Naive thymus-derived CD4-positive, alpha-beta T cell (primary cell): ENCODE measurements around the gene PIEZO2. TPM values are rescaled to one million over a fixed set of nuclear protein-coding genes. Genes with fewer than 3 reads are reported as not detected.

ENCODE experiments used
- ATAC-seq: fragments of 150-1000 bp; cut with Tn5 transposase; 2 replicates; pipeline ENCODE4 v1.10.0; 2021; ENCODE audit warnings: mild to moderate bottlenecking, moderate library complexity
- CTCF ChIA-PET: fragments of 350-600 bp; sonication (Branson Sonifier 250); formaldehyde crosslinking; loops from one replicate; lab custom pipeline; 2021; ENCODE audit warnings: antibody characterized with exemption; lab: Charles Lee
- POLR2A ChIA-PET: fragments of 350-600 bp; sonication (Branson Sonifier 250); formaldehyde crosslinking; loops from one replicate; lab custom pipeline; 2021; ENCODE audit warnings: antibody characterized with exemption, inconsistent platforms; lab: Charles Lee
- DNase-seq, 9 donors: peaks; one replicate each; pipeline versions ENCODE4 v3.0.0 to v3.0.0-alpha.2; 2020 to 2022; ENCODE audit warnings: mixed read lengths in 1 of 9
- H3K27ac ChIP-seq: one replicate; pipeline ENCODE4 v1.7.0; 2013; ENCODE audit warnings: mild to moderate bottlenecking, low read depth, low read length, moderate library complexity
- H3K27me3 ChIP-seq, 2 donors: one replicate each; pipeline ENCODE4 v1.7.0; 2013; ENCODE audit warnings: low read length in 2 of 2, mild to moderate bottlenecking in 2 of 2, moderate library complexity in 2 of 2; ENCODE audit not compliant: control insufficient read depth in 2 of 2, insufficient read depth in 2 of 2
- H3K36me3 ChIP-seq, 3 experiments: 1 replicate in 2 of 3; 2 replicates in 1 of 3; pipeline ENCODE4 v1.7.0; 2013; ENCODE audit warnings: low read length in 3 of 3, mild to moderate bottlenecking in 3 of 3, moderate library complexity in 1 of 3; ENCODE audit not compliant: insufficient read depth in 3 of 3, control insufficient read depth in 2 of 3
- H3K4me1 ChIP-seq, 2 donors: one replicate each; pipeline ENCODE4 v1.7.0; 2013; ENCODE audit warnings: low read length in 2 of 2, mild to moderate bottlenecking in 2 of 2, moderate library complexity in 1 of 2; ENCODE audit not compliant: control insufficient read depth in 2 of 2, insufficient read depth in 2 of 2
- H3K4me3 ChIP-seq: 2 replicates; pipeline ENCODE4 v1.7.0; 2013; ENCODE audit warnings: mild to moderate bottlenecking, low read length
- H3K9me3 ChIP-seq, 3 experiments: 1 replicate in 2 of 3; 2 replicates in 1 of 3; pipeline ENCODE4 v1.7.0; 2013; ENCODE audit warnings: low read length in 3 of 3; ENCODE audit not compliant: control insufficient read depth in 2 of 3
- H3K27ac Mint-ChIP-seq, 9 donors: one replicate each; pipeline ENCODE4 v1.8.0; 2020 to 2022; ENCODE audit warnings: mixed read lengths in 9 of 9, mild to moderate bottlenecking in 8 of 9, moderate library complexity in 5 of 9, inconsistent platforms in 2 of 9
- H3K27me3 Mint-ChIP-seq, 5 donors: one replicate each; pipeline ENCODE4 v1.8.0; 2021 to 2022; ENCODE audit warnings: mixed read lengths in 5 of 5, mild to moderate bottlenecking in 1 of 5
- H3K36me3 Mint-ChIP-seq, 5 donors: one replicate each; pipeline ENCODE4 v1.8.0; 2020 to 2022; ENCODE audit warnings: mixed read lengths in 5 of 5, mild to moderate bottlenecking in 3 of 5, inconsistent platforms in 1 of 5
- H3K4me1 Mint-ChIP-seq, 7 donors: one replicate each; pipeline ENCODE4 v1.8.0; 2020 to 2022; ENCODE audit warnings: mixed read lengths in 7 of 7, mild to moderate bottlenecking in 3 of 7, inconsistent platforms in 1 of 7
- H3K4me3 Mint-ChIP-seq, 10 donors: one replicate each; pipeline ENCODE4 v1.8.0; 2020 to 2022; ENCODE audit warnings: mild to moderate bottlenecking in 10 of 10, mixed read lengths in 10 of 10, moderate library complexity in 6 of 10, inconsistent platforms in 2 of 10
- H3K9me3 Mint-ChIP-seq, 11 donors: one replicate each; pipeline ENCODE4 v1.8.0; 2020 to 2022; ENCODE audit warnings: mixed read lengths in 11 of 11, mild to moderate bottlenecking in 4 of 11, inconsistent platforms in 1 of 11, moderate library complexity in 1 of 11
- intact Hi-C, 2 donors: fragments of 100-400 bp; cut with micrococcal nuclease; formaldehyde crosslinking; loops; one replicate each; pipeline ENCODE4 v1.15.1; 2023
- polyA plus RNA-seq, 2 donors: library from polyadenylated mRNA; unstranded; fragments of 300-500 nt; fragmentation: Illumina TruSeq; gene quantifications; one replicate each; pipeline ENCODE4 v1.2.3, GENCODE V29; 2021
- total RNA-seq, 6 experiments: library from RNA in 5 of 6; stranded (reverse) in 5 of 6; gene quantifications; 1 replicate in 5 of 6; 2 replicates in 1 of 6; pipeline ENCODE4 v1.2.3 and lab custom pipeline; 2021 to 2026

PIEZO2 gene
- total and polyA plus RNA-seq, 7 experiments from 2014 or later: not detected

- H3K27ac ChIP-seq: no peak overlapping the region
Measured at GRCh38 chr18:11005528-11005927, 143.8 kb downstream of the PIEZO2 start.

GRCh38 chr18:11004951-11005350 is 144.4 kb downstream of the PIEZO2 start:
- Mint-ChIP-seq H3K36me3 (no peaks in the 10 kb centered on the region), H3K4me1 (no peaks in the 10 kb centered on the region), H3K4me3 (no peak overlapping the region), H3K27me3 (peaks cover 0 to 5% (median 0%) of the 10 kb centered on the region in 5 donors), H3K27ac (no peak overlapping the region), H3K9me3 (peaks cover 0 to 5% (median 0%) of the 10 kb centered on the region in 11 donors)
- no peak overlapping the region for H3K27ac ChIP-seq
- H3K4me1 ChIP-seq: no peaks in the 10 kb centered on the region
- ChIA-PET CTCF (no interaction called here), POLR2A (no interaction called here)
- H3K27me3 ChIP-seq: no peaks in the 10 kb centered on the region
- no peaks in the 10 kb centered on the region for H3K36me3 ChIP-seq
- no peaks in the 10 kb centered on the region for H3K9me3 ChIP-seq
- DNase-seq (no peak), ATAC-seq (no peak)
- intact Hi-C loops: no loop called here
- H3K4me3 ChIP-seq: no peak overlapping the region

More at GRCh38 chr18:11005528-11005927, 143.8 kb downstream of the PIEZO2 start:
- intact Hi-C loops: no loop called here
- CTCF ChIA-PET: no interaction called here
- no peaks in the 10 kb centered on the region for H3K4me1 Mint-ChIP-seq
- peaks cover 0 to 5% (median 0%) of the 10 kb centered on the region in 11 donors for H3K9me3 Mint-ChIP-seq
- Histone ChIP-seq H3K36me3 (no peaks in the 10 kb centered on the region), H3K9me3 (no peaks in the 10 kb centered on the region), H3K27me3 (no peaks in the 10 kb centered on the region), H3K4me1 (no peaks in the 10 kb centered on the region), H3K4me3 (no peak overlapping the region)
- no peaks in the 10 kb centered on the region for H3K36me3 Mint-ChIP-seq
- no peak overlapping the region for H3K27ac Mint-ChIP-seq
- ATAC-seq (no peak), DNase-seq (no peak)
- H3K4me3 Mint-ChIP-seq: no peak overlapping the region
- H3K27me3 Mint-ChIP-seq: peaks cover 0 to 5% (median 0%) of the 10 kb centered on the region in 5 donors
- POLR2A ChIA-PET: no interaction called here

- DNase-seq: no peak
- H3K36me3 ChIP-seq: no peaks in the 10 kb centered on the region
- ChIA-PET CTCF (no interaction called here), POLR2A (no interaction called here)
- no peaks in the 10 kb centered on the region for H3K4me1 ChIP-seq
- H3K27me3 Mint-ChIP-seq: peaks cover 0 to 5% (median 0%) of the 10 kb centered on the region in 5 donors
- intact Hi-C loops: no loop called here
- no peaks in the 10 kb centered on the region for H3K4me1 Mint-ChIP-seq
- H3K27ac Mint-ChIP-seq: no peak overlapping the region
- H3K36me3 Mint-ChIP-seq: no peaks in the 10 kb centered on the region
- no peaks in the 10 kb centered on the region for H3K27me3 ChIP-seq
- H3K9me3 ChIP-seq: no peaks in the 10 kb centered on the region
- no peak overlapping the region for H3K27ac ChIP-seq
- ATAC-seq: no peak
- H3K4me3 Mint-ChIP-seq: no peak overlapping the region
- no peak overlapping the region for H3K4me3 ChIP-seq
- peaks cover 0 to 5% (median 0%) of the 10 kb centered on the region in 11 donors for H3K9me3 Mint-ChIP-seq
Measured at GRCh38 chr18:11004294-11004693, 145.1 kb downstream of the PIEZO2 start.

- Histone ChIP-seq H3K4me1 (no peaks in the 10 kb centered on the region), H3K36me3 (no peaks in the 10 kb centered on the region), H3K4me3 (no peak overlapping the region), H3K9me3 (no peaks in the 10 kb centered on the region), H3K27ac (no peak overlapping the region), H3K27me3 (no peaks in the 10 kb centered on the region)
- Mint-ChIP-seq H3K27me3 (peaks cover 0 to 5% (median 0%) of the 10 kb centered on the region in 5 donors), H3K27ac (no peak overlapping the region), H3K9me3 (peaks cover 0 to 6% (median 2%) of the 10 kb centered on the region in 11 donors), H3K36me3 (no peaks in the 10 kb centered on the region), H3K4me3 (no peak overlapping the region), H3K4me1 (no peaks in the 10 kb centered on the region)
- CTCF ChIA-PET: no interaction called here
- intact Hi-C loops: no loop called here
- no peak for ATAC-seq
- POLR2A ChIA-PET: no interaction called here
- DNase-seq: no peak
Measured at GRCh38 chr18:11002796-11003195, 146.6 kb downstream of the PIEZO2 start.

- H3K27ac Mint-ChIP-seq: no peak overlapping the region
- DNase-seq (no peak), ATAC-seq (no peak)
- Histone ChIP-seq H3K9me3 (no peaks in the 10 kb centered on the region), H3K27me3 (no peaks in the 10 kb centered on the region), H3K27ac (no peak overlapping the region), H3K4me3 (no peak overlapping the region), H3K4me1 (no peaks in the 10 kb centered on the region), H3K36me3 (no peaks in the 10 kb centered on the region)
- H3K36me3 Mint-ChIP-seq: no peaks in the 10 kb centered on the region
- H3K4me1 Mint-ChIP-seq: no peaks in the 10 kb centered on the region
- H3K27me3 Mint-ChIP-seq: peaks cover 0 to 5% (median 0%) of the 10 kb centered on the region in 5 donors
- no peak overlapping the region for H3K4me3 Mint-ChIP-seq
- peaks cover 0 to 11% (median 2%) of the 10 kb centered on the region in 11 donors for H3K9me3 Mint-ChIP-seq
- CTCF ChIA-PET: no interaction called here
- intact Hi-C loops: no loop called here
- POLR2A ChIA-PET: no interaction called here
Measured at GRCh38 chr18:11002277-11002676, 147.1 kb downstream of the PIEZO2 start.

GRCh38 chr18:11000071-11000470 is 149.3 kb downstream of the PIEZO2 start:
- H3K4me3 ChIP-seq: no peak overlapping the region
- H3K36me3 ChIP-seq: no peaks in the 10 kb centered on the region
- H3K9me3 ChIP-seq: no peaks in the 10 kb centered on the region
- Mint-ChIP-seq H3K9me3 (peaks cover 2 to 25% (median 7%) of the 10 kb centered on the region in 11 donors), H3K36me3 (peaks cover 0 to 3% (median 0%) of the 10 kb centered on the region in 5 donors), H3K27me3 (peaks cover 0 to 5% (median 0%) of the 10 kb centered on the region in 5 donors), H3K4me1 (no peaks in the 10 kb centered on the region), H3K27ac (no peak overlapping the region), H3K4me3 (no peak overlapping the region)
- H3K27me3 ChIP-seq: no peaks in the 10 kb centered on the region
- no peak overlapping the region for H3K27ac ChIP-seq
- no peaks in the 10 kb centered on the region for H3K4me1 ChIP-seq
- ChIA-PET POLR2A (no interaction called here), CTCF (no interaction called here)
- intact Hi-C loops: no loop called here
- DNase-seq (no peak), ATAC-seq (no peak)

GRCh38 chr18:10997885-10998284 is 151.5 kb downstream of the PIEZO2 start:
- Mint-ChIP-seq H3K27ac (no peak overlapping the region), H3K4me3 (no peak overlapping the region), H3K9me3 (peaks cover 7 to 38% (median 14%) of the 10 kb centered on the region in 11 donors), H3K36me3 (peaks cover 0 to 8% (median 0%) of the 10 kb centered on the region in 5 donors), H3K27me3 (peaks cover 0 to 4% (median 0%) of the 10 kb centered on the region in 5 donors), H3K4me1 (no peaks in the 10 kb centered on the region)
- Histone ChIP-seq H3K27ac (no peak overlapping the region), H3K27me3 (no peaks in the 10 kb centered on the region), H3K4me3 (no peak overlapping the region), H3K36me3 (no peaks in the 10 kb centered on the region), H3K9me3 (no peaks in the 10 kb centered on the region), H3K4me1 (no peaks in the 10 kb centered on the region)
- ChIA-PET POLR2A (no interaction called here), CTCF (no interaction called here)
- no peak for DNase-seq
- no peak for ATAC-seq
- intact Hi-C loops: no loop called here
